Astrocyte (in vitro differentiated cells and primary cell): Measurements from ENCODE around the gene MICAL2. TPM values are rescaled to one million over a fixed set of nuclear protein-coding genes. Genes with fewer than 3 reads are reported as not detected.

Source experiments
- DNase-seq: peaks from one replicate; pipeline ENCODE4 v3.0.0-alpha.2; 2010; ENCODE audit warnings: low read depth
- FAIRE-seq: peaks from 2 replicates; lab custom pipeline; 2011; peaks lifted over from hg19 to GRCh38; lab: Jason Lieb, UNC
- H2AFZ ChIP-seq: 2 replicates; pipeline ENCODE4 v1.6.0; 2012; ENCODE audit warnings: low read depth, low read length, inconsistent platforms
- H3K27ac ChIP-seq: 2 replicates; pipeline ENCODE4 v1.5.1; 2011; ENCODE audit warnings: low read depth, low read length, inconsistent platforms
- H3K27me3 ChIP-seq: 2 replicates; pipeline ENCODE4 v1.6.0; 2011; ENCODE audit warnings: low read length, inconsistent platforms; ENCODE audit not compliant: insufficient read depth
- H3K36me3 ChIP-seq: 2 replicates; pipeline ENCODE4 v1.5.1; 2011; ENCODE audit warnings: low read length, inconsistent platforms; ENCODE audit not compliant: insufficient read depth
- H3K4me1 ChIP-seq: 2 replicates; pipeline ENCODE4 v1.5.1; 2011; ENCODE audit warnings: low read length, inconsistent platforms; ENCODE audit not compliant: insufficient read depth
- H3K4me2 ChIP-seq: 2 replicates; pipeline ENCODE4 v1.6.0; 2012; ENCODE audit warnings: low read length, inconsistent platforms
- H3K4me3 ChIP-seq: 2 replicates; pipeline ENCODE4 v1.5.1; 2011; ENCODE audit warnings: low read depth, mild to moderate bottlenecking, low read length, inconsistent platforms; ENCODE audit not compliant: insufficient read depth
- H3K79me2 ChIP-seq: 2 replicates; pipeline ENCODE4 v1.6.0; 2012; ENCODE audit warnings: mild to moderate bottlenecking, low read length, inconsistent platforms; ENCODE audit not compliant: insufficient read depth
- H3K9ac ChIP-seq: 2 replicates; pipeline ENCODE4 v1.6.0; 2012; ENCODE audit warnings: mild to moderate bottlenecking, low read length, inconsistent platforms
- H3K9me3 ChIP-seq: 2 replicates; pipeline ENCODE4 v1.5.1; 2012; ENCODE audit warnings: low read depth, mild to moderate bottlenecking, low read length, inconsistent platforms; ENCODE audit not compliant: insufficient read depth
- H4K20me1 ChIP-seq: 2 replicates; pipeline ENCODE4 v1.6.0; 2012; ENCODE audit warnings: low read length, inconsistent platforms; ENCODE audit not compliant: insufficient read depth
- H3K27ac Mint-ChIP-seq: one replicate; pipeline ENCODE4 v1.8.0; 2021; ENCODE audit warnings: mild to moderate bottlenecking, mixed read lengths; ENCODE audit not compliant: unreplicated experiment
- H3K27me3 Mint-ChIP-seq: one replicate; pipeline ENCODE4 v1.8.0; 2021; ENCODE audit warnings: low read depth, mixed read lengths; ENCODE audit not compliant: unreplicated experiment
- H3K36me3 Mint-ChIP-seq: one replicate; pipeline ENCODE4 v1.8.0; 2021; ENCODE audit warnings: low read depth, mixed read lengths; ENCODE audit not compliant: unreplicated experiment
- H3K4me1 Mint-ChIP-seq: one replicate; pipeline ENCODE4 v1.8.0; 2021; ENCODE audit warnings: low read depth, mixed read lengths; ENCODE audit not compliant: unreplicated experiment
- H3K4me3 Mint-ChIP-seq: one replicate; pipeline ENCODE4 v1.8.0; 2021; ENCODE audit warnings: mild to moderate bottlenecking, moderate library complexity, mixed read lengths; ENCODE audit not compliant: unreplicated experiment
- H3K9me3 Mint-ChIP-seq: one replicate; pipeline ENCODE4 v1.8.0; 2021; ENCODE audit warnings: mild to moderate bottlenecking, mixed read lengths; ENCODE audit not compliant: unreplicated experiment
- CTCF ChIP-seq: IDR thresholded peaks from 2 replicates; pipeline ENCODE4 v1.5.1; 2011; ENCODE audit warnings: low read depth, mild to moderate bottlenecking, inconsistent platforms, low read length, moderate library complexity; ENCODE audit not compliant: insufficient read depth
- EZH2 ChIP-seq: IDR thresholded peaks from 2 replicates; pipeline ENCODE4 v1.6.1; 2012; ENCODE audit warnings: mild to moderate bottlenecking, low read length, inconsistent platforms; ENCODE audit not compliant: insufficient read depth
- total RNA-seq: library from RNA; stranded (reverse); gene quantifications from 2 replicates; pipeline ENCODE4 v1.2.1, GENCODE V29; 2021

MICAL2 gene
- total RNA-seq, 1 donor from 2014 or later, result 357 TPM

- Mint-ChIP-seq H3K9me3 (no peaks in the 10 kb centered on the region), H3K36me3 (peaks cover 2% of the 10 kb centered on the region), H3K4me1 (peaks cover 41% of the 10 kb centered on the region), H3K27ac (peak overlapping the region; percentile 70), H3K4me3 (no peak overlapping the region), H3K27me3 (no peaks in the 10 kb centered on the region)
- TF ChIP-seq EZH2, result no peak
- no peak for TF ChIP-seq CTCF
- no peaks in the 10 kb centered on the region for H3K27me3 ChIP-seq
- H3K36me3 ChIP-seq, result no peaks in the 10 kb centered on the region
- DNase-seq (peak; percentile 43), FAIRE-seq (no peak)
- H3K79me2 ChIP-seq, result no peaks in the 10 kb centered on the region
- no peaks in the 10 kb centered on the region for H3K9me3 ChIP-seq
- no peak overlapping the region for H3K4me3 ChIP-seq
- H3K27ac ChIP-seq, result peak overlapping the region; percentile 64
- H4K20me1 ChIP-seq, result no peaks in the 10 kb centered on the region
- no peak overlapping the region for H3K9ac ChIP-seq
- no peak overlapping the region for H2AFZ ChIP-seq
- peaks cover 37% of the 10 kb centered on the region for H3K4me1 ChIP-seq
- H3K4me2 ChIP-seq, result peak overlapping the region; percentile 32
Measured at GRCh38 chr11:12274558-12275197, 164.3 kb downstream of the MICAL2 start.

- Histone ChIP-seq H3K79me2 (no peaks in the 10 kb centered on the region), H3K36me3 (no peaks in the 10 kb centered on the region), H3K9me3 (no peaks in the 10 kb centered on the region), H3K27ac (no peak overlapping the region), H3K4me3 (no peak overlapping the region), H4K20me1 (no peaks in the 10 kb centered on the region), H3K9ac (no peak overlapping the region), H3K4me2 (no peak overlapping the region), H2AFZ (no peak overlapping the region), H3K27me3 (no peaks in the 10 kb centered on the region), H3K4me1 (peaks cover 40% of the 10 kb centered on the region)
- Mint-ChIP-seq H3K9me3 (no peaks in the 10 kb centered on the region), H3K4me3 (no peak overlapping the region), H3K27me3 (no peaks in the 10 kb centered on the region), H3K4me1 (peaks cover 45% of the 10 kb centered on the region), H3K36me3 (no peaks in the 10 kb centered on the region), H3K27ac (no peak overlapping the region)
- FAIRE-seq (no peak), DNase-seq (no peak)
- TF ChIP-seq CTCF (no peak), EZH2 (no peak)
Measured at GRCh38 chr11:12275818-12276217, 165.4 kb downstream of the MICAL2 start.

- FAIRE-seq (no peak), DNase-seq (no peak)
- Histone ChIP-seq H2AFZ (no peak overlapping the region), H3K4me3 (no peak overlapping the region), H3K4me1 (peaks cover 45% of the 10 kb centered on the region), H3K27me3 (no peaks in the 10 kb centered on the region), H4K20me1 (no peaks in the 10 kb centered on the region), H3K36me3 (no peaks in the 10 kb centered on the region), H3K9ac (no peak overlapping the region), H3K79me2 (peaks cover 2% of the 10 kb centered on the region), H3K27ac (no peak overlapping the region), H3K9me3 (no peaks in the 10 kb centered on the region), H3K4me2 (no peak overlapping the region)
- no peaks in the 10 kb centered on the region for H3K9me3 Mint-ChIP-seq
- no peaks in the 10 kb centered on the region for H3K36me3 Mint-ChIP-seq
- H3K4me3 Mint-ChIP-seq, result no peak overlapping the region
- H3K4me1 Mint-ChIP-seq, result peaks cover 49% of the 10 kb centered on the region
- no peak overlapping the region for H3K27ac Mint-ChIP-seq
- H3K27me3 Mint-ChIP-seq, result no peaks in the 10 kb centered on the region
- TF ChIP-seq EZH2 (no peak), CTCF (no peak)
Measured at GRCh38 chr11:12276356-12276755, 166.0 kb downstream of the MICAL2 start.
